ENCODE results near the gene E2F4. TPM values are rescaled to one million over a fixed set of nuclear protein-coding genes. Genes with fewer than 3 reads are reported as not detected.

Gene E2F4
- total and polyA plus RNA-seq, 2 experiments from 2014 or later, result 67.0 to 135 TPM

DNA sequence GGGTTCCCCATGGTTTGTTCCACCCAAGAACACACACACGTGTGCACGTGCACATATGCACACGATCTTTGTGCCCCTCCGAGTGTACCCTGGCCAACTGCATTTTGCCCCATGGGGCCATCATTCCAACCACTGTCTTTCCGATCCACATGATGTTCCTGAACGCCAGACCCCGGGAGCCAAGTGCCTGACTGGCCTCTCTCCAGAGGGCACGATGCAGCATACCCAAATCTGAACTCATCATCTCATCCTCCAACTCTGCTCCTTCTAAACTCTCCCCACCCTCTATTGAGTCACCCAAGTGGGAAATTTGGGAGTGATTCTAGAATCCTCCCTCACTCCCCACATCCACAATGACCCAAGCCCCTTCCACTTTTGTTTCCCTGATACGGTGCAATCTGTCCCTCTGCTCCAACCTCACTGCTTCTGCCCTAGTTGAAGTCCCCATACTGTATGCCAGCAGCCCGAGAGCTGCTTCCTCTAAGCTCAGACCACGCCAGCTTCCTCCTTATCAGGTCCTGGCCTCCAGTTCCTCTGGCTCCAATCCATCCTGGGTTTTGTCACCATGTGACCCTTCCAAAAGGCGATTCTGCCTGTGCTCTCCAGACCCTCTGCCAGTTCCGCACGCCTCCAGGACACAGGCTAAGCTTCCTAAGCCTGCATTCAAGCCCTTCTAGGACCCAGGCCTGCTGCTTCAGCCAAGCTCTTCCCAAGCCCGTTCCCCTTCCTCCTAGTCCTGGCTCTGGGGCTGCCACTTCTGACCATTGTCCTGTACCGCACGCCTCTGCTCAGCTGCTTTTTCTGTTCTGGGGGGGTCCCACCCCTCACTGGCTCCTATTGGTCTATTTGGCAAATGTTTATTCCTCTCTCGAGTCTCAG lies 24.9 kb downstream of the E2F4 start:
- H3K9me2 ChIP-seq (ENCODE audit: insufficient read depth), result no peaks in the 10 kb centered on the region
- no peaks in the 10 kb centered on the region; the same call in 2 of the 3 replicates for H3K9me3 Mint-ChIP-seq
- H3K36me3 Mint-ChIP-seq (ENCODE audit: low read depth), result no peaks in the 10 kb centered on the region
- peaks cover 15% of the 10 kb centered on the region for H3K27me3 Mint-ChIP-seq (ENCODE audit: insufficient read depth, low read depth, poor library complexity)
- no peak; the same call in 2 of the 3 replicates for ATAC-seq
- no peak for TF ChIP-seq ZNF331 (CRISPR knock-in tag; IDR thresholded peaks at IDR 0.05; ENCODE audit: low read depth)
- TF ChIP-seq EZH2phosphoT487 (IDR thresholded peaks at IDR 0.05; ENCODE audit: unreplicated experiment), result no peak
- no peak for TF ChIP-seq EZH2 (IDR thresholded peaks at IDR 0.05; ENCODE audit: low read depth, unreplicated experiment)
- TF ChIP-seq, protein P1, sequence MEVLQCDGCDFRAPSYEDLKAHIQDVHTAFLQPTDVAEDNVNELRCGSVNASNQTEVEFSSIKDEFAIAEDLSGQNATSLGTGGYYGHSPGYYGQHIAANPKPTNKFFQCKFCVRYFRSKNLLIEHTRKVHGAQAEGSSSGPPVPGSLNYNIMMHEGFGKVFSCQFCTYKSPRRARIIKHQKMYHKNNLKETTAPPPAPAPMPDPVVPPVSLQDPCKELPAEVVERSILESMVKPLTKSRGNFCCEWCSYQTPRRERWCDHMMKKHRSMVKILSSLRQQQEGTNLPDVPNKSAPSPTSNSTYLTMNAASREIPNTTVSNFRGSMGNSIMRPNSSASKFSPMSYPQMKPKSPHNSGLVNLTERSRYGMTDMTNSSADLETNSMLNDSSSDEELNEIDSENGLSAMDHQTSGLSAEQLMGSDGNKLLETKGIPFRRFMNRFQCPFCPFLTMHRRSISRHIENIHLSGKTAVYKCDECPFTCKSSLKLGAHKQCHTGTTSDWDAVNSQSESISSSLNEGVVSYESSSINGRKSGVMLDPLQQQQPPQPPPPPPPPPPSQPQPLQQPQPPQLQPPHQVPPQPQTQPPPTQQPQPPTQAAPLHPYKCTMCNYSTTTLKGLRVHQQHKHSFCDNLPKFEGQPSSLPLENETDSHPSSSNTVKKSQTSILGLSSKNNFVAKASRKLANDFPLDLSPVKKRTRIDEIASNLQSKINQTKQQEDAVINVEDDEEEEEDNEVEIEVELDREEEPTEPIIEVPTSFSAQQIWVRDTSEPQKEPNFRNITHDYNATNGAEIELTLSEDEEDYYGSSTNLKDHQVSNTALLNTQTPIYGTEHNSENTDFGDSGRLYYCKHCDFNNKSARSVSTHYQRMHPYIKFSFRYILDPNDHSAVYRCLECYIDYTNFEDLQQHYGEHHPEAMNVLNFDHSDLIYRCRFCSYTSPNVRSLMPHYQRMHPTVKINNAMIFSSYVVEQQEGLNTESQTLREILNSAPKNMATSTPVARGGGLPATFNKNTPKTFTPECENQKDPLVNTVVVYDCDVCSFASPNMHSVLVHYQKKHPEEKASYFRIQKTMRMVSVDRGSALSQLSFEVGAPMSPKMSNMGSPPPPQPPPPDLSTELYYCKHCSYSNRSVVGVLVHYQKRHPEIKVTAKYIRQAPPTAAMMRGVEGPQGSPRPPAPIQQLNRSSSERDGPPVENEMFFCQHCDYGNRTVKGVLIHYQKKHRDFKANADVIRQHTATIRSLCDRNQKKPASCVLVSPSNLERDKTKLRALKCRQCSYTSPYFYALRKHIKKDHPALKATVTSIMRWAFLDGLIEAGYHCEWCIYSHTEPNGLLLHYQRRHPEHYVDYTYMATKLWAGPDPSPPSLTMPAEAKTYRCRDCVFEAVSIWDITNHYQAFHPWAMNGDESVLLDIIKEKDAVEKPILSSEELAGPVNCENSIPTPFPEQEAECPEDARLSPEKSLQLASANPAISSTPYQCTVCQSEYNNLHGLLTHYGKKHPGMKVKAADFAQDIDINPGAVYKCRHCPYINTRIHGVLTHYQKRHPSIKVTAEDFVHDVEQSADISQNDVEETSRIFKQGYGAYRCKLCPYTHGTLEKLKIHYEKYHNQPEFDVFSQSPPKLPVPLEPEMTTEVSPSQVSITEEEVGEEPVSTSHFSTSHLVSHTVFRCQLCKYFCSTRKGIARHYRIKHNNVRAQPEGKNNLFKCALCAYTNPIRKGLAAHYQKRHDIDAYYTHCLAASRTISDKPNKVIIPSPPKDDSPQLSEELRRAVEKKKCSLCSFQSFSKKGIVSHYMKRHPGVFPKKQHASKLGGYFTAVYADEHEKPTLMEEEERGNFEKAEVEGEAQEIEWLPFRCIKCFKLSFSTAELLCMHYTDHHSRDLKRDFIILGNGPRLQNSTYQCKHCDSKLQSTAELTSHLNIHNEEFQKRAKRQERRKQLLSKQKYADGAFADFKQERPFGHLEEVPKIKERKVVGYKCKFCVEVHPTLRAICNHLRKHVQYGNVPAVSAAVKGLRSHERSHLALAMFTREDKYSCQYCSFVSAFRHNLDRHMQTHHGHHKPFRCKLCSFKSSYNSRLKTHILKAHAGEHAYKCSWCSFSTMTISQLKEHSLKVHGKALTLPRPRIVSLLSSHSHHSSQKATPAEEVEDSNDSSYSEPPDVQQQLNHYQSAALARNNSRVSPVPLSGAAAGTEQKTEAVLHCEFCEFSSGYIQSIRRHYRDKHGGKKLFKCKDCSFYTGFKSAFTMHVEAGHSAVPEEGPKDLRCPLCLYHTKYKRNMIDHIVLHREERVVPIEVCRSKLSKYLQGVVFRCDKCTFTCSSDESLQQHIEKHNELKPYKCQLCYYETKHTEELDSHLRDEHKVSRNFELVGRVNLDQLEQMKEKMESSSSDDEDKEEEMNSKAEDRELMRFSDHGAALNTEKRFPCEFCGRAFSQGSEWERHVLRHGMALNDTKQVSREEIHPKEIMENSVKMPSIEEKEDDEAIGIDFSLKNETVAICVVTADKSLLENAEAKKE (CRISPR knock-in tag; IDR thresholded peaks at IDR 0.05), result no peak
- TF ChIP-seq, protein P2, sequence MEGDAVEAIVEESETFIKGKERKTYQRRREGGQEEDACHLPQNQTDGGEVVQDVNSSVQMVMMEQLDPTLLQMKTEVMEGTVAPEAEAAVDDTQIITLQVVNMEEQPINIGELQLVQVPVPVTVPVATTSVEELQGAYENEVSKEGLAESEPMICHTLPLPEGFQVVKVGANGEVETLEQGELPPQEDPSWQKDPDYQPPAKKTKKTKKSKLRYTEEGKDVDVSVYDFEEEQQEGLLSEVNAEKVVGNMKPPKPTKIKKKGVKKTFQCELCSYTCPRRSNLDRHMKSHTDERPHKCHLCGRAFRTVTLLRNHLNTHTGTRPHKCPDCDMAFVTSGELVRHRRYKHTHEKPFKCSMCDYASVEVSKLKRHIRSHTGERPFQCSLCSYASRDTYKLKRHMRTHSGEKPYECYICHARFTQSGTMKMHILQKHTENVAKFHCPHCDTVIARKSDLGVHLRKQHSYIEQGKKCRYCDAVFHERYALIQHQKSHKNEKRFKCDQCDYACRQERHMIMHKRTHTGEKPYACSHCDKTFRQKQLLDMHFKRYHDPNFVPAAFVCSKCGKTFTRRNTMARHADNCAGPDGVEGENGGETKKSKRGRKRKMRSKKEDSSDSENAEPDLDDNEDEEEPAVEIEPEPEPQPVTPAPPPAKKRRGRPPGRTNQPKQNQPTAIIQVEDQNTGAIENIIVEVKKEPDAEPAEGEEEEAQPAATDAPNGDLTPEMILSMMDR (conservative IDR thresholded peaks at IDR 0.05; ENCODE audit: low read depth in 2 of 2), result no peak
- TF ChIP-seq, protein P3, sequence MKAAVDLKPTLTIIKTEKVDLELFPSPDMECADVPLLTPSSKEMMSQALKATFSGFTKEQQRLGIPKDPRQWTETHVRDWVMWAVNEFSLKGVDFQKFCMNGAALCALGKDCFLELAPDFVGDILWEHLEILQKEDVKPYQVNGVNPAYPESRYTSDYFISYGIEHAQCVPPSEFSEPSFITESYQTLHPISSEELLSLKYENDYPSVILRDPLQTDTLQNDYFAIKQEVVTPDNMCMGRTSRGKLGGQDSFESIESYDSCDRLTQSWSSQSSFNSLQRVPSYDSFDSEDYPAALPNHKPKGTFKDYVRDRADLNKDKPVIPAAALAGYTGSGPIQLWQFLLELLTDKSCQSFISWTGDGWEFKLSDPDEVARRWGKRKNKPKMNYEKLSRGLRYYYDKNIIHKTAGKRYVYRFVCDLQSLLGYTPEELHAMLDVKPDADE (IDR thresholded peaks at IDR 0.05), result no peak
- TF ChIP-seq CREB1 (CRISPR knock-in tag; IDR thresholded peaks at IDR 0.05; ENCODE audit: low read depth), result no peak
- TF ChIP-seq JUNB (IDR thresholded peaks at IDR 0.05; ENCODE audit: unreplicated experiment), result no peak
- TF ChIP-seq STAT1 (IDR thresholded peaks at IDR 0.05; ENCODE audit: unreplicated experiment), result no peak
- no peak for TF ChIP-seq ZNF114 (CRISPR knock-in tag; IDR thresholded peaks at IDR 0.05)
- TF ChIP-seq NANOG (IDR thresholded peaks at IDR 0.05; ENCODE audit: borderline replicate concordance), result no peak
- TF ChIP-seq, protein P4, sequence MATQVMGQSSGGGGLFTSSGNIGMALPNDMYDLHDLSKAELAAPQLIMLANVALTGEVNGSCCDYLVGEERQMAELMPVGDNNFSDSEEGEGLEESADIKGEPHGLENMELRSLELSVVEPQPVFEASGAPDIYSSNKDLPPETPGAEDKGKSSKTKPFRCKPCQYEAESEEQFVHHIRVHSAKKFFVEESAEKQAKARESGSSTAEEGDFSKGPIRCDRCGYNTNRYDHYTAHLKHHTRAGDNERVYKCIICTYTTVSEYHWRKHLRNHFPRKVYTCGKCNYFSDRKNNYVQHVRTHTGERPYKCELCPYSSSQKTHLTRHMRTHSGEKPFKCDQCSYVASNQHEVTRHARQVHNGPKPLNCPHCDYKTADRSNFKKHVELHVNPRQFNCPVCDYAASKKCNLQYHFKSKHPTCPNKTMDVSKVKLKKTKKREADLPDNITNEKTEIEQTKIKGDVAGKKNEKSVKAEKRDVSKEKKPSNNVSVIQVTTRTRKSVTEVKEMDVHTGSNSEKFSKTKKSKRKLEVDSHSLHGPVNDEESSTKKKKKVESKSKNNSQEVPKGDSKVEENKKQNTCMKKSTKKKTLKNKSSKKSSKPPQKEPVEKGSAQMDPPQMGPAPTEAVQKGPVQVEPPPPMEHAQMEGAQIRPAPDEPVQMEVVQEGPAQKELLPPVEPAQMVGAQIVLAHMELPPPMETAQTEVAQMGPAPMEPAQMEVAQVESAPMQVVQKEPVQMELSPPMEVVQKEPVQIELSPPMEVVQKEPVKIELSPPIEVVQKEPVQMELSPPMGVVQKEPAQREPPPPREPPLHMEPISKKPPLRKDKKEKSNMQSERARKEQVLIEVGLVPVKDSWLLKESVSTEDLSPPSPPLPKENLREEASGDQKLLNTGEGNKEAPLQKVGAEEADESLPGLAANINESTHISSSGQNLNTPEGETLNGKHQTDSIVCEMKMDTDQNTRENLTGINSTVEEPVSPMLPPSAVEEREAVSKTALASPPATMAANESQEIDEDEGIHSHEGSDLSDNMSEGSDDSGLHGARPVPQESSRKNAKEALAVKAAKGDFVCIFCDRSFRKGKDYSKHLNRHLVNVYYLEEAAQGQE (IDR thresholded peaks at IDR 0.05; ENCODE audit: unreplicated experiment), result no peak
- no peak for TF ChIP-seq POLR2AphosphoS5 (IDR thresholded peaks at IDR 0.05; ENCODE audit: low read depth)
- no peak for DNase-seq (ENCODE audit: low spot score)
- H3K79me2 ChIP-seq (replicated peaks; ENCODE audit: insufficient read depth), result no peaks in the 10 kb centered on the region
- H3K27ac ChIP-seq (ENCODE audit: low read depth), result no peak overlapping the region
- H3K27ac Mint-ChIP-seq, result no peak overlapping the region
- H3K4me1 ChIP-seq (ENCODE audit: insufficient read depth), result no peaks in the 10 kb centered on the region
- H3K4me1 Mint-ChIP-seq, result peaks cover 2% of the 10 kb centered on the region; the same call in 2 of the 3 replicates
- H3F3A ChIP-seq (replicated peaks; ENCODE audit: low read depth), result no peaks in the 10 kb centered on the region
- no peak overlapping the region for H3K4me3 ChIP-seq
- H4K20me1 ChIP-seq (replicated peaks; ENCODE audit: insufficient read depth), result no peaks in the 10 kb centered on the region; the same call in 1 of the 2 replicates
- no peak overlapping the region for H2AFZ ChIP-seq
- no peak overlapping the region; the same call in 2 of the 3 replicates for H3K4me3 Mint-ChIP-seq
- H3K4me2 ChIP-seq, result no peak overlapping the region
- H3K27me3 ChIP-seq (ENCODE audit: insufficient read depth), result no peaks in the 10 kb centered on the region
- no peaks in the 10 kb centered on the region for H3K36me3 ChIP-seq (ENCODE audit: insufficient read depth)
